Uterus (tissue), 2 donors: ENCODE data around the gene DGAT2.

Experiments used
- POLR2A ChIP-seq, 2 donors: fragments of 450-650 bp; IDR thresholded peaks; one replicate each; pipeline ENCODE4 v1.6.1; 2016; ENCODE audit warnings: antibody characterized with exemption in 2 of 2, mild to moderate bottlenecking in 1 of 2, moderate library complexity in 1 of 2
- TF ChIP-seq, protein P1 (sequence below), 4 experiments: fragments of 200-600 bp in 2 of 4; fragments of 450-650 bp in 2 of 4; sonication (generic) in 2 of 4; IDR thresholded peaks; one replicate each; pipeline ENCODE4 v1.5.1; 2016 to 2019; ENCODE audit warnings: antibody characterized with exemption in 4 of 4, mild to moderate bottlenecking in 2 of 4, moderate library complexity in 1 of 4

- TF ChIP-seq, protein P1, sequence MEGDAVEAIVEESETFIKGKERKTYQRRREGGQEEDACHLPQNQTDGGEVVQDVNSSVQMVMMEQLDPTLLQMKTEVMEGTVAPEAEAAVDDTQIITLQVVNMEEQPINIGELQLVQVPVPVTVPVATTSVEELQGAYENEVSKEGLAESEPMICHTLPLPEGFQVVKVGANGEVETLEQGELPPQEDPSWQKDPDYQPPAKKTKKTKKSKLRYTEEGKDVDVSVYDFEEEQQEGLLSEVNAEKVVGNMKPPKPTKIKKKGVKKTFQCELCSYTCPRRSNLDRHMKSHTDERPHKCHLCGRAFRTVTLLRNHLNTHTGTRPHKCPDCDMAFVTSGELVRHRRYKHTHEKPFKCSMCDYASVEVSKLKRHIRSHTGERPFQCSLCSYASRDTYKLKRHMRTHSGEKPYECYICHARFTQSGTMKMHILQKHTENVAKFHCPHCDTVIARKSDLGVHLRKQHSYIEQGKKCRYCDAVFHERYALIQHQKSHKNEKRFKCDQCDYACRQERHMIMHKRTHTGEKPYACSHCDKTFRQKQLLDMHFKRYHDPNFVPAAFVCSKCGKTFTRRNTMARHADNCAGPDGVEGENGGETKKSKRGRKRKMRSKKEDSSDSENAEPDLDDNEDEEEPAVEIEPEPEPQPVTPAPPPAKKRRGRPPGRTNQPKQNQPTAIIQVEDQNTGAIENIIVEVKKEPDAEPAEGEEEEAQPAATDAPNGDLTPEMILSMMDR (IDR thresholded peaks at IDR 0.05), result no peak
- TF ChIP-seq POLR2A (IDR thresholded peaks at IDR 0.05), result no peak
These were observed 6.4 kb upstream of the DGAT2 start for GRCh38 chr11:75762158-75762557.
